ENCODE results near the gene CERS6. TPM values are rescaled to one million over a fixed set of nuclear protein-coding genes. Genes with fewer than 3 reads are reported as not detected.

Gene CERS6
- total RNA-seq, 2 donors from 2014 or later: 11.0 to 15.0 TPM

GRCh38 chr2:168526641-168527040 lies 70.6 kb downstream of the CERS6 start:
- H3K9me3 Mint-ChIP-seq: no peaks in the 10 kb centered on the region
- ATAC-seq: no peak
- no peak for DNase-seq (ENCODE audit: low spot score in 2 of 2)
- H3K36me3 Mint-ChIP-seq: peaks cover 0 to 7% of the 10 kb centered on the region in 2 donors
- H3K27ac Mint-ChIP-seq: no peak overlapping the region

GRCh38 chr2:168528016-168528415 lies 71.9 kb downstream of the CERS6 start:
- H3K36me3 Mint-ChIP-seq: peaks cover 0 to 7% of the 10 kb centered on the region in 2 donors
- no peaks in the 10 kb centered on the region for H3K9me3 Mint-ChIP-seq
- DNase-seq (ENCODE audit: low spot score in 2 of 2) (no peak), ATAC-seq (no peak)
- H3K27ac Mint-ChIP-seq: no peak overlapping the region

GRCh38 chr2:168528469-168528868 lies 72.4 kb downstream of the CERS6 start:
- Mint-ChIP-seq H3K9me3 (no peaks in the 10 kb centered on the region), H3K36me3 (peaks cover 0 to 7% of the 10 kb centered on the region in 2 donors), H3K27ac (peak overlapping the region in 1 of 2 donors; percentile 55)
- no peak for ATAC-seq
- DNase-seq (ENCODE audit: low spot score in 2 of 2): no peak

- H3K27ac Mint-ChIP-seq: peak overlapping the region in 1 of 2 donors; percentile 55
- peaks cover 7 to 15% of the 10 kb centered on the region in 2 donors for H3K36me3 Mint-ChIP-seq
- peaks cover 0 to 7% of the 10 kb centered on the region in 2 donors for H3K9me3 Mint-ChIP-seq
- ATAC-seq (peak in 1 of 2 donors; percentile 35), DNase-seq (ENCODE audit: low spot score in 2 of 2) (no peak)
These were observed 73.2 kb downstream of the CERS6 start for GRCh38 chr2:168529054-168529833.

GRCh38 chr2:168529900-168530561 lies 74.0 kb downstream of the CERS6 start:
- DNase-seq (ENCODE audit: low spot score in 2 of 2): no peak
- ATAC-seq: no peak
- peaks cover 12 to 20% of the 10 kb centered on the region in 2 donors for H3K36me3 Mint-ChIP-seq
- H3K27ac Mint-ChIP-seq: peak overlapping the region in 1 of 2 donors; percentile 55
- peaks cover 0 to 11% of the 10 kb centered on the region in 2 donors for H3K9me3 Mint-ChIP-seq

GRCh38 chr2:168530982-168531622 lies 75.0 kb downstream of the CERS6 start:
- peak overlapping the region in 1 of 2 donors; percentile 61 for H3K27ac Mint-ChIP-seq
- ATAC-seq: no peak
- H3K9me3 Mint-ChIP-seq: peaks cover 0 to 11% of the 10 kb centered on the region in 2 donors

GRCh38 chr2:168534926-168535325 lies 78.9 kb downstream of the CERS6 start:
- DNase-seq (ENCODE audit: low spot score in 2 of 2) (no peak), ATAC-seq (no peak)
- Mint-ChIP-seq H3K27ac (no peak overlapping the region), H3K9me3 (peaks cover 11 to 29% of the 10 kb centered on the region in 2 donors), H3K36me3 (peaks cover 18 to 43% of the 10 kb centered on the region in 2 donors)

More at GRCh38 chr2:168530982-168531622, 75.0 kb downstream of the CERS6 start:
- no peak for DNase-seq (ENCODE audit: low spot score in 2 of 2)
- H3K36me3 Mint-ChIP-seq: peaks cover 12 to 29% of the 10 kb centered on the region in 2 donors

GRCh38 chr2:168536925-168537466 lies 80.9 kb downstream of the CERS6 start:
- Mint-ChIP-seq H3K9me3 (peaks cover 17 to 37% of the 10 kb centered on the region in 2 donors), H3K27ac (no peak overlapping the region), H3K36me3 (peaks cover 39 to 64% of the 10 kb centered on the region in 2 donors)
- DNase-seq (ENCODE audit: low spot score in 2 of 2) (no peak), ATAC-seq (peak; percentile 88 to 89)

GRCh38 chr2:168538133-168538532 lies 82.1 kb downstream of the CERS6 start:
- ATAC-seq: peak in 1 of 2 donors; percentile 22
- Mint-ChIP-seq H3K36me3 (peaks cover 39 to 68% of the 10 kb centered on the region in 2 donors), H3K27ac (peak overlapping the region in 1 of 2 donors; percentile 56), H3K9me3 (peaks cover 17 to 37% of the 10 kb centered on the region in 2 donors)
- DNase-seq (ENCODE audit: low spot score in 2 of 2): no peak

- DNase-seq (ENCODE audit: low spot score in 2 of 2) (no peak), ATAC-seq (peak; percentile 49 to 70)
- Mint-ChIP-seq H3K27ac (peak overlapping the region in 1 of 2 donors; percentile 56), H3K36me3 (peaks cover 38 to 67% of the 10 kb centered on the region in 2 donors), H3K9me3 (peaks cover 17 to 37% of the 10 kb centered on the region in 2 donors)
These were observed 82.5 kb downstream of the CERS6 start for GRCh38 chr2:168538534-168538933.

GRCh38 chr2:168539945-168540344 lies 83.9 kb downstream of the CERS6 start:
- H3K27ac Mint-ChIP-seq: no peak overlapping the region
- no peak for ATAC-seq
- DNase-seq (ENCODE audit: low spot score in 2 of 2): no peak
- peaks cover 17 to 26% of the 10 kb centered on the region in 2 donors for H3K9me3 Mint-ChIP-seq
- H3K36me3 Mint-ChIP-seq: peaks cover 27 to 55% of the 10 kb centered on the region in 2 donors

GRCh38 chr2:168541858-168542257 lies 85.8 kb downstream of the CERS6 start:
- DNase-seq (ENCODE audit: low spot score in 2 of 2): no peak
- peaks cover 27 to 45% of the 10 kb centered on the region in 2 donors for H3K36me3 Mint-ChIP-seq
- no peak overlapping the region for H3K27ac Mint-ChIP-seq
- ATAC-seq: no peak
- peaks cover 17 to 26% of the 10 kb centered on the region in 2 donors for H3K9me3 Mint-ChIP-seq

- Mint-ChIP-seq H3K27ac (no peak overlapping the region), H3K36me3 (peaks cover 27 to 45% of the 10 kb centered on the region in 2 donors), H3K9me3 (peaks cover 17 to 21% of the 10 kb centered on the region in 2 donors)
- ATAC-seq: no peak
- no peak for DNase-seq (ENCODE audit: low spot score in 2 of 2)
These were observed 87.0 kb downstream of the CERS6 start for GRCh38 chr2:168543037-168543436.

GRCh38 chr2:168543935-168544334 lies 87.9 kb downstream of the CERS6 start:
- H3K9me3 Mint-ChIP-seq: peaks cover 12 to 14% of the 10 kb centered on the region in 2 donors
- DNase-seq (ENCODE audit: low spot score in 2 of 2) (no peak), ATAC-seq (no peak)
- peaks cover 27 to 40% of the 10 kb centered on the region in 2 donors for H3K36me3 Mint-ChIP-seq
- H3K27ac Mint-ChIP-seq: no peak overlapping the region

GRCh38 chr2:168545439-168546082 lies 89.5 kb downstream of the CERS6 start:
- no peak for ATAC-seq
- H3K27ac Mint-ChIP-seq: no peak overlapping the region
- peaks cover 3 to 12% of the 10 kb centered on the region in 2 donors for H3K9me3 Mint-ChIP-seq
- no peak for DNase-seq (ENCODE audit: low spot score in 2 of 2)
- peaks cover 24 to 36% of the 10 kb centered on the region in 2 donors for H3K36me3 Mint-ChIP-seq

GRCh38 chr2:168550670-168551069 lies 94.6 kb downstream of the CERS6 start:
- DNase-seq (ENCODE audit: low spot score in 2 of 2) (no peak), ATAC-seq (no peak)
- peaks cover 0 to 8% of the 10 kb centered on the region in 2 donors for H3K9me3 Mint-ChIP-seq
- H3K36me3 Mint-ChIP-seq: peaks cover 10 to 18% of the 10 kb centered on the region in 2 donors
- H3K27ac Mint-ChIP-seq: no peak overlapping the region

Data from activated naive CD4-positive, alpha-beta T cell treated with anti-CD3 and anti-CD28 coated beads, Interleukin-2, amount 50 U/mL, for 72 hours (primary cell).